GM19438 (cell line): Measurements from ENCODE around the gene KRT5.

Source experiments
- ATAC-seq: cut with Tn5 transposase; IDR thresholded peaks from one replicate; pipeline ENCODE4 v1.9.1; 2021; ENCODE audit warnings: low read depth; ENCODE audit not compliant: unreplicated experiment

KRT5 gene

DNA sequence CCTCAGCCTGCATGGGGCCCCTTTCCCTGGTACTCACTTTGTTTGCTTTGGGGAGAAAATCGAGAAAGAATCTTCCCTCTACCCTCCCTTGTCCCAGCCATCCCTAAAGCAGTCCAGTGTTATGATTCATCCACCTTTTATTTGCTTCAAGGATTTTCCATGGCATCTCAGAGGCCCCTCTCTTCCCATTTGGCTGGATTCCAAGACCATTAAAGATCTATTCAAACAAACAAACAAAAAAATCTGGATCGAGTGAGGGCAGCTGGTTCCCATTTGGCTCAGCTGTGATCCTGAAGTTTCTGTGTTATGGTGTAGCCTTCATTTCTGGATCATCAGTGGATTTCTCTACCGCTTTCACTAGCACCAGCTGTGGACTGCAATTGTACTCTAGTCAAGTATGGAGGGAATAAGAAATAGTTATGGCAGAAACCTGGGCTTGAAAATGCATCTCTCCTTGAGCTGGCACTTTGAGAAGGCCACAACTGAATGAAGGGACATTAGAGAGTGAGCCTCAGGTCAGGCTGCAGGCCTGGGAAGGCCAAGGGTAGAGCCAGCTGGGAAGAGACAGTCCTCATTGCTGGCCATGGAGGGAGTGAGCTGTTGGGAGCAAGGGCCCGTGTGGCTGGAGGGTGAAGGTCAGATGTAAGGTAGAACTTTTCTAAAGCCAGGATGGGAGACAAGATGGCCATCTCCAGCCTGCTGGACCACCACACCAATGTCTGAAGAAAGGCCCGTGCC, 19.1 kb upstream of the KRT5 start:
- no peak for ATAC-seq

DNA sequence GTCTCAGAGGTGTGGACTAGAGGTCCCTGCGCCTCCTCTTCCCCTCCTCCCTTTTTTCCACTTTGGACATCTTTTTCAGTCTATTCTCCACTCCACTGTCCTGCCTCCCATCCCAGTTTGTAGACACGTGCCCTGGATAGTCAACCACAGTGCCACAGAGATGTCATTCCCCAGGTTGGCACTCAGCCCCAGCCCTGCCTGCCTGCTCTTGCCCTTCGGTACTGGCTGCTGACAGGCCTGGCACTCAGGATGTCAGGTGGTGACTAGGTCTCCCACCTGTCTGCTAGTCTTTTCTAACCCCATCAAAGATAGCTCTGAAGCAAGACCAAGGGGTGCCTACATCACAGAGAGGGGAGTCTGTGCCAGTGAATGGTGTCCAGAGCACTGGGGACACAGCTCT, 16.9 kb upstream of the KRT5 start:
- no peak for ATAC-seq

DNA sequence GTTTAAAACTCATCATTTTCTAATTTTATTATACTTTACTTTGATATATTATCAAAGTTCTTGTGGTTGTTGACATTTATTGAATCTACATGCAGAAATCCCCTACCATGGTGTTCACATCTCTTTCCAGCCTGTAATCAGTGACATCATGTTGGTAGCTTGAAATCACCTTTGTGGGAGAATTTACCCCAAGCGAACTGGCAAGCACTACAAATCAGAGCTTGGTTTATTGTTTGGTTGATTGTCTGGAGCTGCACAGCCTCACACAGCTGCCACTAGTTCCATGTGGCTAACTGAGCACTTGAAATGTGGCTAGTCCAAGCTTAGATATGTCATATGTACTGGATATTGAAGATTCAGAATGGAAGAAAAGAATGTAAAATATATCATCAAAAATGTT, 15.4 kb upstream of the KRT5 start:
- no peak for ATAC-seq

DNA sequence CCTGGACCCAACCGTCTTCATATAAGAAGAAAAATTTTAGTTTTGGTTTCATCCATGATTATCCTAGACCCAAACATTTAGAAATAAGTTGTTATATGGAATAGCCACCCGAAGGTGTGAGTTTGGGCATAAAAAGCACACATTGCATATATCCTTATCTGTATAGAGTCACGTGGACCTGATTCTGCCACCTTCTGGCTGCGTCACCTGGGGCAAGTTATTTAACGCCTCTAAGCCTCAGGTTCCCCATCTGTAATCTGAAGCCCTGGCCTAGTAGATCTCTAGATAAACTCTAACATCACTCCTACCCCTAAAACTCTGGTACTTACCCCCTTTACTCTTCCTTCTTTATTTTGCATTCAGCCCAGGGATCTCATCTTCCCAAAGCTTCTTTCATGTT, 14.3 kb upstream of the KRT5 start:
- ATAC-seq, result no peak

DNA sequence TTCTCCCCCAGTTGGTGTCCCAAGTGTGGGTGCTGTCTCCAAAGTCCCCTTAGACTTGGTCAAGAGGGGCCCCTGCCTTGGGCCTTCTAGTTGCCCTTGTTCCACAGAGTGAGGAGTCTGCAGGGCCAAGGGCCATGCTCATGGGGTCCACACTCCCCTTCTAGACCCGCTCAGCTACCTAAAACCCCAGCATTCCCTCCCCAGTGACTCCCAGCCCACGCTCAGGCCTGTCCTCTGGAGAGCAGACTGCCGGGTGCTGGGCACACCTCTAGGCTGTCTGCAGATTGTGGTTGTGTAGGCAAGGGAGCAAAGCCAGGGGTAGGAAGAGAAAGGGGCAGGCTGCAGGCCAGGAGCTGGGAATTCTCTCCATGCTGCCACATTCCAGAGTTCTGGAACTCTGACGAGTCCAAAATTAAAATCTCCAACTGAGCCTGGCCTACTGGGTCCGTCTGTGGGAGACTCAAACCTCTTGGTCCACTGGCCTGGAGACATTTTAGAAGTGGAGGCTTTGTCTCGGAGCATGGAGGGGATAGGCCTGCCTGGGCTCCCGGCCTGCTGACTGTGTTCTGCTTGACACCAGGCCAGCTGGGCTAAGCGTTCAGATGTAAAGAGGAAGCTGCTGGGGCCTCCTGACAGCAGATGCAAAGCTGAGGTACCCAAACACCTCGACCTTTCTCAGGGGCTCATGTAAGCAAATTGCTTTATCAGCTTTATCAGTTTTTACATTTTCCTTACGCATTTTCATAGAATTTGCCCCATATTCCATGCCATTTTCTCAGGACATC, 13.7 kb upstream of the KRT5 start:
- no peak for ATAC-seq

DNA sequence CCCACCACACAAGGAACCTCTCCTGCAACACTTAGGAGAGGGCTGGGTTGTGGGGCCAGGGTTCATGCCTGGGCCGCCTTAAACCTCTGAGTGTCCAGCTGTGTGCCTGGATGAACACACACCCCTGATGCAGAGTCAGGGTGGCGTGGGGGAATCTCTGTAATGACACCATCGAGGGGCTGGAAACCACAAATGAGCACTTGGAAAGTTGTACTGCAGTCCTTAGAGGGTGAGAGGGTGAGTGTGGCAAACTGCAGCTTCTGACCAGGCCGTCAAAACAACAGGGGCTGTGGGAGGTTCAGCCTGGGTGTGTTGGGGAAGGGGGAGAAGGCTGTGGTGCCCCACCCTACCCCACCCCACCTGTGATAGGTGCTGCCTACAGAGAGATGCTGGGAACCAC, 12.4 kb upstream of the KRT5 start:
- ATAC-seq, result no peak

DNA sequence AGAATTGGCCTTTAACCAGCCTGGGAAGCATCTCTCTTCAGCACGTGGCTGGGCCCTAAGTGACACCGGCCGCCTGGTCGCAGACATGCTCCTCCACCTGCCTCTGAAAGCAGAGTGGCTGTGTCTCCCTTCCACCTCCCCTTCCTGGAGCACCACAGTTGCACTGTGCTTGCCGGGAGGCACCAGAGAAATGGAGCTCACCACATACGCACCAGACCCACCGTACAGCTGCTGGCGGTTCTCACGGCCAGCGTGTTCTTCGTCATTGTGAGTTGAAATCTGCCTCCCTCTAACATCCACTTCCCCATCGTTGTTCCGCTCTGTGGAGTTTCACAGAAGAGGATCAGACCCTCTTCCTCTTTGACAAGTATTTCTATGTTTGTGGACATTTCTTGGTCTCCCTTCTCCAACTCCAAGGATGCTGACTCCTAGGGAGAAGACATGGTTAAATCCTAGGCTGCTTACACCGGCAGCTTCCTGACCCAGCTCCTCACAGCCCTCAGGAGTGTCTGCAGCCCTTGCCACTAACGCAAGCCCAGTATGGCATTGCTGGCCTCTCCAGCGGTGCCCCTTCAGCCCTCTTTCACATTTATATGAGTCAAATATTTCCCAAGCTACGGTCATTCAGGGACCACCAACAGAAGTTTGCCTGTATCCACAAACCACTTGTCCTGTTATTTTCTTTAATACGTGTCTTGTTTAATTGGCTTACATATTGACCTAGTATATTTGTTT, 11.5 kb upstream of the KRT5 start:
- ATAC-seq, result no peak

DNA sequence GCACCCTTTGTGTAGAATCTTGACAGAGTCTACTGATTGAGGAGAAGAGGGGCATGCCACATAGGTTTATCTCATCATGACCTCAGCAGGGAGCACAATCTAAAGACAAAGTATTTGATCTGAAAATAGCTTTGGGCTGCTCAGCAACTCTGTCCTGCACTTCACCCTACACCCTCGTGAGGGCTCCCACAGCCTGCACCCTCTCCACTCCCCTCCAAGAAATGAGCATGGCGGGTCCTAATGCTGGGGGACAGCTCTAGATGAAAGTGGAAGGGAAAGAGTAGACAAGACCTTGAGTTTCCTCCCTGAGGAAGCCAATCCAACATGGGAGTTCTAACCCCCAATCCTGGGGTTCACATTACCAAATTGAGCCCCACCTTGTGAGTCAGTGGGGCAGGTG, 10.7 kb upstream of the KRT5 start:
- no peak for ATAC-seq

DNA sequence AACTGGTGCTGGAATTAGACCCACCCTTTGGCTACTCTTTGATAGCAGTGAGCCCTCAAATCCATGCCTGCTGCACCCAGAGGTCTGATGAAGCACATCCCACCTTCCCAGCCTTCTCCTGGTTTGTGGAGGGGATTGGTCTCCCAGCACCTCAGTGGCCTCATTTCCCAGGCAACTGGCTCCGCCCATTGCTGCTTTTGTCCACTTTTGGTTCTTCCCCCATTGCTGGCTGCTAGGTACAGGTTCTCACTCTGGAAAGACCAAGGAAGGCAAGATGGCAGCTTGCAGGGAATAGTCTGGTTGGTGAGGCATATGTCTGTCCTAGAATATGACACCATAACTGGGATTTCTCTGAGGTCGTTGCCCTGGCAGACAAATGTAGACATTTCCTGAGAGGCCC, 10.2 kb upstream of the KRT5 start:
- no peak for ATAC-seq

DNA sequence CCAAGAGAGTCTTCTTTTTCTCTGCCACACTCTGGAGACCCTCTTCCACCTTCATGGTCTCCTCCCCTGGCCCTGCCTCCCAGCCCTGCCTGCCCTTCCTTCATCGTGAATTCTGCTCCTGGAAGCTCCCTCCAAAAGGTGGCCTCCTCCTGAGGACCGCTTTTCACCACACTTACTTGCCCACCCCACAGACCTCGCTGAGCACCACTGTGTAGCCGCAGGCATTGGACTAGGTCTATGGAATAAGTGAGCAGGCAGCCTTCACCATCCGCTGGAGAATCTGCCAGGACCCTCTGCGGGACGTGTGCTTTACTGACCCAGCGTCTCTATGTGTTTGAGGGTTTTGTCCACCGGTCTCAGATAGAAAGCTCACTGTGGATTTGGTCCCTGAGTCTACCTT, 9.7 kb upstream of the KRT5 start:
- ATAC-seq, result no peak

DNA sequence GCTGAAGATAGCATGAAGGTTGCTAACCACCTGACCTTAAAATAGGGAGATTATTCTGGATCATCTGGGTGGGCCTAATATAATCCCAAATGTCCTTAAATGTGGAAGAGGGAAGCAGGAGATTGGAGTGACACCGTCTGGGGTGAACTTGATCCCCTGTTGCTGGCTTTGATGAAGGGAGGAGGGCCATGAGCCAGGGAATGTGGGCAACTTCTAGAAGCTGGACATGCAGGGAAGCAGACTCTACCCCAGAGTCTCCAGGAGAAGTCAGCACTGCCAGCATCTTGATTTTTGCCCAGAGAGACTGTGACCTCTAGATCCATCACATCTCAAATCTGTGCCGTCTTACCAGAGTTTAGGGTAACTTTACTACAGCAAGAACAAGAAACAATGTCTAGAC, 9.2 kb upstream of the KRT5 start:
- ATAC-seq, result no peak

DNA sequence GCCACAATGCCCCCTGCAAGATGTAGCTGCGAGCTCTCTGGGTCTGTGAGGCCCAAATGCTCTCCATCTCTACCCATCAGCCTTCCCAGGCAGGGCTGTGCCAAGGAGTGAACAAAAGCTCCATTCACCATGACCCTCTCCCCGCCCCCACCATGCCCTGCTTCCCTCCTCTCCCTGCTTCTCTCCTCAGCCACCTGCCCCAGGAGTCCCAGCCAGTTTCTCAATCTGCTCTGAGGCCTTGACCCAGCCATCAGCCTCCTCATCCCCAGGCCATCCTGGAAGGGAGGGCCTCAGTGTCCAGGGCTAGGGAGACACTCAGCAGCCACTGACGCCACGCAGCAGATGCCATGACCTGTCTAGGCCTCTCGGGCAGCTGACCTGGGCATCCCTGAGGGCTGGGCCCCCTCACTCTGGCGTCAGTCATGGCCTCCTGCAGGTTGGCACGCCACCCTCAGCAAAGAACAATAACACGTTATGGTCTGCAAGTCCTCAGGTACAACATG, 8.5 kb upstream of the KRT5 start:
- ATAC-seq, result no peak

DNA sequence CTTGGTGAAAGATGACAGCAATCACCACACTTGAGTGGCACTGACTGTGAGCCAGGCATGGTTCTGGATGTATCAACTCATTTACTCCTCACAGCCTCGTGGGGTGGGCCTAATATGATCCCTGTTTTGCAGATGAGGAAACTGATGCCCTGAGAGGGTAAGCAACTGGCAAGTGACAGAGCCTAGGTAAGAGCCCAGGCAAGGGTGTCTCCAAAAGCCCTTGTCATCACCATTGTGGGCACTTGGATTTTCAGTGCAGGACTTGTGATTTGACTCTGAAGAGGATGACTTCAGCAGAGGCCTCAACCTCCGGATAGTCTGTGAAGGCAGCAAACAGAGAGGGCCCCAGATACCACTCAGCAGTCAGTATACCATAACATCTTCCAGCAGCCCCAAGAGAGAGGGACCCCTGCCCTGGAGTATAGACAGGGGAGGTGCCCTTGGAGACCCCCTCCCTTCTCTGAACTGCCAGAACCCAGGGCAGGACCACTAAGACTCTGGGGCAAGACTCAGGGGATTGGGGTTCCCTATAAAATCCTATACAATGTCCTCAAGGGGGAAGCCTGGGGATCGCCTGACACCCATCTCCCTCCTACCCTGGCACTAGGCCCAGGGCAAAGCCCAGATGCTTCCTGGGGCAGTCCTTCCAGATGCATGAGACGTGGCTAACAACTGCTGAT, 7.1 kb upstream of the KRT5 start:
- no peak for ATAC-seq

DNA sequence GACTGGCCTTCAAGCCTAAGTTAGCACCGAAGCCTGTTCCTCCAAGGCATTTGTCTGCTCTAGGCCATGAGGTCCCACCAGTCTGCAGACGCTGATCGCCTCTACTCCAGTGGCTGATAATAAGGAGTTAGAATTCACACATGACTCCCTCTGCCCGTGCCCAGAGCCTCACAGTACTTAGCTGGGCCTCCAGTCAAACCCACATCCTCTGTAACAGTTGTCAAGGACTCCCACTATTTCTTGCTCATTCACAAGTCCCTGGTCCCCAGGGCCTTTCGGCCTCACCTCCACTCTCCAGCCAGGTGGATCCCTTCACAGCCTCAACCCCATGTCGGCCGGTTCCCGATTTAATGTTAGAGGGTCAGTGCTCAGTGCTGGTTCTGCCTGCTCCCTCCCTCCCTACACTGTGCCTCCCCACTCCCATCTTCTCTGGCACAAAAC, 6.3 kb upstream of the KRT5 start:
- no peak for ATAC-seq

DNA sequence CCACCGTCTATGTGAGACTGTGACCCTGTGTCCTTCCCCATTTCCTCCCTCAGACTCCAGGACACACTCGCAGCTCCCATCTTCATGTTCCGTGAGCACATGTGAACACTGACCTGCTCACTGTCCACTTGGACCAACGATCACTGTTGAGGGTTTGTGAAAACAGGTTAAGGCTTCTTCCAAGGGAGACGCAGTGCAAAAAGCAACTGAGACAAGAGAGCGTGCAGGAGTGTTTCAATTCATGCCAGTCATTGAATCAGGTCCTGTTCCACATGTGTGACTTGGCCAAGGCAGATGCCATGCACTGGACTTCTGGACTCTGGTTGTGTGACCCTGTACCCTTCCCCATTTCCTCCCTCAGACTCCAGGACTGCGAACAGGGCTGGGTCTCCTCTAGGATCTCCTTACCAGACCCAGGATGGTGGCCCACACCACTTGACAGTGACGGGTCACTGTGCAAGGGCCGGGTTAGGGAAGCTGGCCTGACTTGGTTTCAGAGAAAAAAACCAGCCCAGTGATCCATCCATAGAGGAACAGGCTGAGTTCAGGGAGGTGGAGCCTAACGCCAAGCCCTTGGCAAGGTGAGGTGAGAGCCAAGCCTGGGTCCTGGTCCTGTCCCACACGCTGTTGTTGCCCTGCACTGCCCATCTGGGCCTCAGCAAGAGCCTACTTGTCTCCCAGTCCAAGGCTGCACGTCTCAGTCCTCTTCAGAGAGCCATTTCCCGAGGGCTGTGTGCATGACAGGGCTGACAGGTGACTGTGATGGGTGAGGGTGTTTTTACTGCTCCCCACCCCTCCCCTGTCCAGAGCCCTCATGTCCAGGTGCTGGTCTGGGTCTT, 5.7 kb upstream of the KRT5 start:
- no peak for ATAC-seq

DNA sequence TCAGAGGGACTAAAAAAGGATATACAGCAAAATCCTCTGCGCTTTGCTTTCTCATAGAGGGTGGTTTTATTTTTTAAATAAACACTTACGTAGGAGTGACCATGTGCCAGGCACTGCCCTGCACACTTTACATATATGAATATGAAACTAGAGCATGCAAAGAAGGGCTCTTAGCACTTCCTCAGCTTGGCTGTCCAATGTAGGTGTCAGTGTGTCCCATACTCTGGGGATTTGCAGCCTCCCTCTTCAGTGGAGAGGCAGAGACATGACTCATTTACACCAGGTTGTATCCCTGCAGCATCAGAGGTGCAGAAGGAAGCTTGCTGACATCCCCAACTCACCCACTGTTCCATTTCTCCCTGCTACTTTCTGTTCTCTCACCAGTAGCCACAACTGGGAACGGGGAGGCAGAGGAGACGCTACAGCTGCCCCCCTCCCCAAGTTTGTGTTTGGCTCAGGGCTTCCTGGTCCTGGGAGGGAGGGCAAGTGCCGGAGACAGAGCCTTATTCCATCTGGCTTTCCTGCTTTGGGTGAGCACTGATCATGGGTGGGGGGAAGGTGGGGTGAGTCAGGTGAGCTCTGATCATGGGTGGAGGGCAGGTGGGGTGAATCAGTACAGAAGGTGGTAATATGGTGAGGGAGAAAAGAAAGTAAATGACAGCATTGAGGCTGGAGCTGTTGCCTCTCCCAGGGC, 4.9 kb upstream of the KRT5 start:
- no peak for ATAC-seq

DNA sequence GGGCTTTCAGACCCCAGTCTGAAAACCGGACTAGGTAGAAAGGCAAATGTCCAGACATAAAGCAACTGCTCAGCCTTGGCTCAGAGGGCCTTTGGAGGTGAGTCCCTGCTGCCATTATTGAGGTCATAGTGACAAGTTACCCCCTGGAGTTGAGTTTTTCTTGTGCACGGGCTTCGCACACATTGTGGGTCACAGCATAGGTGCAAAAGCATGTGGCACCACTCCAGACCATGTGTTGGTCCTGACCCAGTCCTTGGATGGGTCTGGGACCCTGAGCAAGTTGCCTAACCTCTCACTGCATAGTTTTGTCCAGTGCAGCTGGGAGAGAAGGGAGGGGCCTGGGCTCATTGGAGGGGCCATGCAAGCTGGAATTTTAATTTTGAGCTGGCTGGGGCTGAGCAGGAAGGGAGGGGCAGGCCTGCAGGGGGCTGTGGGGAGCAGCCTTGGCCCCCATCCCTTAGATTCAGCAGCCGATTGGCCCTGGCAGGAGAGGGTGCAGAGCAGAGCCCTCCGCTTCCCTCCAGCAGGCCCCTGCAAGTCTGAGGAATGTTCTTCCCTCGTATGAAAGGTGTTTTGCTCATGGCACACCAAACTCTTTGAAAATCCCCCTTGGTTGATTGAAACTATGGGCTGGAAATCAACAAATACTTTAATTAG, 4.2 kb upstream of the KRT5 start:
- ATAC-seq, result no peak

DNA sequence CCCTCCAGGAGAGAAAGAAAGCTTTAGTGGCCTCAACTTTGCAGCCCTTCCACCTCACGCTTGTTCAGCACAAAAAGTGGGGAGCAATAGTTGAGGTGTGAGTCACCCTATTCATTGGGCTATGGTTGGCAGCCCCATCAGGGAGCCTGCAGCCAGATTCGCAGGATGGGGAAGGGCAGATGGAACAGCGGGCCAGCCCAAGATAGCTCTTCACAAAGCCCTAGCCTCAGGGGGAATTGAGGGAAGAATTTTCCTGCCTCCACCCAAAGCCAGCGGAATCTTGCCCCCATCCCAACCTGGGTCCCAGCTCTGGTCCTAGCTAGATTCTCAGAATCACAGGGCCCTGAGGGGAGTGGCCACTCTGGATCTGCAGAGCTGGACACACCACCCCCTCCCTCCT, 3.6 kb upstream of the KRT5 start:
- ATAC-seq, result no peak
